HG02763 (cell line): ENCODE measurements around the gene TMEM135.

Experiments
- ATAC-seq: cut with Tn5 transposase; IDR thresholded peaks from one replicate; pipeline ENCODE4 v1.9.1; 2021; ENCODE audit warnings: mild to moderate bottlenecking, moderate library complexity; ENCODE audit not compliant: unreplicated experiment

TMEM135 gene

GRCh38 chr11:87347441-87347840 is 309.7 kb downstream of the TMEM135 start:
- ATAC-seq, result no peak

GRCh38 chr11:87347854-87348253 is 310.1 kb downstream of the TMEM135 start:
- ATAC-seq, result no peak

DNA sequence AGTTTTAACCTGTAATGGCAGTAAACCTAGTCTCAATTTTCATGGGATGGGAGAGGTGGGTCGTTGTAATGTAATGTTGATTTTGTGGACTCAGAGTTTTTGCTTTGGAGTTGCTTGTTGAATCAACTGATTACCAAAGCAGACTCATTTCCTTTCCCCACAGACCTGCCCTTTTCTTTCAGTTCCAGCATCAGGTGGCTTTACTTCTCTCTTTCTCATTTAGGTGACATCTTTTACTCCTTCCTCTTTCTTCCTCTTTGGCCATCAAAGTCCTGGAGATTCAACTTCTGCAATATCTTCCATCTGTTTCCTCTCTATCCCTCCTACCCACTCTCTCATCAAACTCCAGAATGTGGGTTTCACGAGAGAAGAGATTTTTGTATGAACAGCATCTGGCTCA is 313.9 kb downstream of the TMEM135 start:
- no peak for ATAC-seq

DNA sequence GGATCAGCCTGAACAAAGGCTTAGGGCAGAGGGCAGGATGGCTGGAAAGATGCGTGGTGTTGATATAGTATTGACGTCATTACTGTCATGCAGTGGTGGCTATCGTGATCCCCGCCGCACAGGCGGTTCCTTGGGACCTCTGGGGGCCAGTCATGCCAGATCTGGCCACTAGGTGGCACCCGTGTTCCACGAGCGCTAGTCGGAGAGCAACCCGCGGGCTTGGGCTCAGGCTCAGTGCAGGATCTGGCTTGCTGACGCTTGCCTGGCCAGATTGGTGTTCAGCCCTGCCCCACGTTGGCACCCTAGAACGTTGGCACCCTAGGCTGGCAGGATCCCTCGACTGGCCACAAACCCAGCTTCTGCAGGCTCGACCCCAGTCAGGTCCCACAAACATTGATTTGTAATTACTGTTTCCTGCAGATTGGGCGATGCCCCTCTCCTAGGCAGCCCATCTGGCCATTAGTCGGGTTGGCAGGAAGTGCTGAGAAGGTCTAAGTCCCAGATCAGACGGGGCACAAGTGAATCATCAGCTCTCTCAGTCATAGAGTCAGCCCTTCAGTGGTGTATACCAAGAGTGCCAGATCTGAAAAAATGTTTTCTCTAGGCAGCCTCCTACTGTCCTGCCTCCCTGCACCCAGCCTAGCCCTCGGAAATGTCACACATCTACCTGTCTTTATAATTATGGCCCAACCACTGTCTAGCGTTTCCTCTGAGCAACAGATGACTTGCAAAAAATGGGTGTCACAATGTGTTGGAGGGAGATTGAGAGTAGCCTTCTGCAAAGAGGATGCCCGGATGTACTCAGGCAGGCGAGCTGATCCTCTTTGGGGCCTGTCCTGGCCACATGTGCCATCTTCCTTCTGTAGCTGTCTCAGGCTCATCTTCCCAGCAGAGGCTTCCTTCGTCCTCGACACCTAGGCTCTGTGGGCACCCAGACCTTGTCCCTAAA is 315.3 kb downstream of the TMEM135 start:
- ATAC-seq, result peak; percentile 95

- no peak for ATAC-seq
Measured at GRCh38 chr11:87353771-87354345, 316.1 kb downstream of the TMEM135 start.

- no peak for ATAC-seq
Measured at GRCh38 chr11:87355596-87355995, 317.9 kb downstream of the TMEM135 start.

DNA sequence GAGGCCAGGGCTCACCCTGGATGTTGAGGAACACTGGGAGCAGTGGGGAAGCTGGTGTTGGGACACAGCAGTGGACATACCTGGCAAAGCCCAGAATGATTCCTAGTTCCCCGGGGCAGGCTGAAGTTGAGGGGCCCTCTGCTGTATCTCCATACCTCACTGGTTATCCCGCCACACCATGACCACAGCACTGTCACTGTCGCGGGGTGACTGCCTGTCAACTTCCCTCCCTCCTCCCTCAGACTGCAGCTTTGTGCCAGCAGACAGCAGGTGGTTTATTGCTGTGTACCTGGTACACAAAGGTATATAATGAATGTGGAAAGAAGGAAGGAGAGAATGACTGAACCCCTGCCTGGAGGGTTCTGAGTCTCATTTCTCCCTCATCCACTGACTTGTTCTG is 318.7 kb downstream of the TMEM135 start:
- ATAC-seq, result no peak

- no peak for ATAC-seq
Measured at GRCh38 chr11:87358461-87358860, 320.7 kb downstream of the TMEM135 start.

GRCh38 chr11:87359401-87359800 is 321.7 kb downstream of the TMEM135 start:
- no peak for ATAC-seq

DNA sequence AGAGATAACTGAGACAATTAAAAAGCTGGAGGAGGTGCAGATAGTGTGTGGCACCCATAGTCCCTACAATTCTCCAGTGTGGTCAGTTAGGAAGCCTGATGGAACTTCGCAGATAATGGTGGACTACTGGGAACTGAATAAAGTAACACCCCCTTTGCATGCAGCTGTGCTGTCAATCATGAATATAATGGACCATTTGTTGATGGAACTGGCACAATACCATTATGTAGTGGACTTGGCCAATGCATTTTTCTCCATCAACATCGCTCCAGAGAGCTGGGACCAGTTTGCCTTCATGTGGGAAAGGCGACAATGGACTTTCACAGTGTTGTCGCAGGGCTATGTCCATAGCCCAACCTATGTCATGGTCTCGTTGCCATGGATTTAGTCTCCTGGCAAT is 324.2 kb downstream of the TMEM135 start:
- no peak for ATAC-seq

DNA sequence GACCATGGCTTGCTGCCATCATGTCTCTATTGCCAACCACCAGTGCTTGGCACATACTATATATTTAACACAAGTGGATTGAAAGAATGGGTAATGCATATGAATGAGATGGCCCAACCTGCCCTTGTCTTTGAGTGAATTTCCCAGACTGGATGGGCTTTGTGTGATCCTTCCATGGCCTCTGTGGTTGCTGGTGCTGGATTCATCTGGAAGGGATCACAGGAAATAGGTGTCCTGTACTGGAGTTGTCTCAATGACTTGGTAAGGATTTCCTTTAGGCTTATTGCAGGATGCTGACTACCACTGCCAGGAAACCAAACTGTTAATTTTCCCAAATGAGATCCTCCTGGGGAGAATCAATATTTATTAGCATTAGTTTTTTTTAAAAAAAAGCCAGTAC is 328.6 kb downstream of the TMEM135 start:
- no peak for ATAC-seq

GRCh38 chr11:87366763-87367405 is 329.1 kb downstream of the TMEM135 start:
- no peak for ATAC-seq

DNA sequence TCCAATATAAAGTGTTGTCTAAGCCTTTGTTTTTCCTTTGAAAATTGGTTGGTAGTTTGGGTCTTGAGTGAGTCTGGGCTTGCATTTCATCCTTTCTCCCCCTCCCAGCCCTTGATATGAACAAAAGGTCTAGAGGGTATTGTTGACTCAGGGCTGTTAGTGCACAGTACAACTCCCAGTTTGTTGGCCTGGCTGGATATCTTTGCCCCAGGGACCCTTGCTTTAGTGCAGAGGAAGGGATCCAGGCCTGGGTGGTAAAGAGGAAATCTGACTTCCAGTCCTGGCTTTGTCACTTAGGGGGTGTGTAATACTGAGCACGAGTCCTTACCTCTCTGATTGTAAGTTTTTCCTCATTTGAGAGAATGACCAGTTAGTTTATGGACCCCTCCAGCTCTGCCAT is 330.4 kb downstream of the TMEM135 start:
- ATAC-seq, result no peak

GRCh38 chr11:87368858-87369480 is 331.2 kb downstream of the TMEM135 start:
- ATAC-seq, result no peak

- no peak for ATAC-seq
Measured at GRCh38 chr11:87369888-87370287, 332.2 kb downstream of the TMEM135 start.

DNA sequence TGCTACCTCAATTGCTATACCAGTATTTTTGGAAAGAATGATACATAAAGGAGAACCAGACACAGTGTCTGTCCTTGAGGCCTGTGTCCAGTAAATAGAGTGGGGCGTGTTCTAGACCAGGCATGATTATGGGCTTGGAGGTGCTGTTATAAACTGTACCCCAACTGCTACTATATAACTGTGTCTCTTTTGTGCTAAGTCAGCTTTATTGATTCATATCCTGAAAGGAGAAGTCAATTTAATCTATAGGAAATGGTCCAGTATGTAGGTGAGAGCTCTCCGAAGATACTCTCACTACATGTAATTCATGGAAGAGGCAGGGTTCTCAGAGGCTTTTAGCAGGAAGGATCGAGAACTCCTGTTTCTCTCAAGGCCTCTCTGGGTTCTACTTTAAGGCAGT is 334.3 kb downstream of the TMEM135 start:
- no peak for ATAC-seq
